HepG2 (cell line): Measurements from ENCODE around the gene EPHA2. TPM values are rescaled to one million over a fixed set of nuclear protein-coding genes. Genes with fewer than 3 reads are reported as not detected.

Experiments used
- DMAP1 ChIP-seq: IDR thresholded peaks from 2 replicates; pipeline ENCODE4 v1.6.1; 2016
- ETV5 ChIP-seq: IDR thresholded peaks from 2 replicates; pipeline ENCODE4 v1.6.1; 2018; ENCODE audit warnings: missing biosample characterization, missing genetic modification reagents, inconsistent platforms, borderline replicate concordance
- FIP1L1 ChIP-seq: fragments of 200-400 bp; formaldehyde crosslinking; IDR thresholded peaks from 2 replicates; pipeline ENCODE4 v1.6.1; 2018; ENCODE audit warnings: low read depth, mild to moderate bottlenecking, low read length, moderate library complexity, borderline replicate concordance; ENCODE audit not compliant: insufficient read depth
- HDAC6 ChIP-seq: fragments of 200-600 bp; sonication (generic); IDR thresholded peaks from 2 replicates; pipeline ENCODE4 v1.7.0; 2017; ENCODE audit warnings: mild to moderate bottlenecking, antibody characterized with exemption, low read length, low read depth
- KAT2B ChIP-seq: fragments of 150-350 bp; IDR thresholded peaks from 2 replicates; pipeline ENCODE4 v1.6.1; 2014; ENCODE audit warnings: low read depth, low read length, borderline replicate concordance
- KAT8 ChIP-seq: IDR thresholded peaks from 2 replicates; pipeline ENCODE4 v1.6.1; 2016; ENCODE audit warnings: missing genetic modification reagents, missing compliant biosample characterization
- KLF13 ChIP-seq: sonication (generic); formaldehyde crosslinking; IDR thresholded peaks from 2 replicates; pipeline ENCODE4 v1.4.0; 2020; ENCODE audit warnings: mild to moderate bottlenecking, missing genetic modification reagents
- MAFG ChIP-seq: sonication (generic); formaldehyde crosslinking; IDR thresholded peaks from 2 replicates; pipeline ENCODE4 v1.5.1; 2020; ENCODE audit warnings: mild to moderate bottlenecking, missing genetic modification reagents
- NFYC ChIP-seq: IDR thresholded peaks from 2 replicates; pipeline ENCODE4 v1.6.1; 2016; ENCODE audit warnings: missing genetic modification reagents, missing compliant biosample characterization
- NONO ChIP-seq, 2 experiments: fragments of 450-650 bp in 1 of 2; sonication (generic) in 1 of 2; formaldehyde crosslinking in 1 of 2; IDR thresholded peaks in 1 of 2; conservative IDR thresholded peaks in 1 of 2; 2 replicates each; pipeline versions ENCODE4 v1.6.1 to v1.8.0; 2017 to 2022; ENCODE audit warnings: mild to moderate bottlenecking in 1 of 2, missing genetic modification reagents in 1 of 2, moderate library complexity in 1 of 2
- ZBTB26 ChIP-seq: IDR thresholded peaks from 2 replicates; pipeline ENCODE4 v1.6.1; 2016; ENCODE audit warnings: missing compliant biosample characterization, missing genetic modification reagents, borderline replicate concordance
- ZBTB33 ChIP-seq: sonication (generic); formaldehyde crosslinking; IDR thresholded peaks from 2 replicates; pipeline ENCODE4 v1.4.0; 2020; ENCODE audit warnings: missing genetic modification reagents
- ZBTB4 ChIP-seq: sonication (generic); formaldehyde crosslinking; IDR thresholded peaks from 2 replicates; pipeline ENCODE4 v1.4.0; 2020; ENCODE audit warnings: missing genetic modification reagents, mild to moderate bottlenecking, borderline replicate concordance
- ZIK1 ChIP-seq: sonication (generic); formaldehyde crosslinking; IDR thresholded peaks from 2 replicates; pipeline ENCODE4 v1.5.0; 2020; ENCODE audit warnings: mild to moderate bottlenecking, low read depth, missing genetic modification reagents, borderline replicate concordance
- ZNF224 ChIP-seq: sonication (generic); formaldehyde crosslinking; IDR thresholded peaks from 2 replicates; pipeline ENCODE4 v1.5.0; 2020; ENCODE audit warnings: mild to moderate bottlenecking, missing genetic modification reagents
- ZNF280D ChIP-seq: sonication (generic); formaldehyde crosslinking; IDR thresholded peaks from 2 replicates; pipeline ENCODE4 v1.5.1; 2020; ENCODE audit warnings: mild to moderate bottlenecking, missing genetic modification reagents
- ZNF3 ChIP-seq: IDR thresholded peaks from 2 replicates; pipeline ENCODE4 v1.7.0; 2017; ENCODE audit warnings: inconsistent platforms
- ZNF337 ChIP-seq: sonication (generic); formaldehyde crosslinking; IDR thresholded peaks from 2 replicates; pipeline ENCODE4 v1.5.1; 2020; ENCODE audit warnings: missing genetic modification reagents, low read depth, mild to moderate bottlenecking, borderline replicate concordance
- ZNF543 ChIP-seq: sonication (generic); formaldehyde crosslinking; IDR thresholded peaks from 2 replicates; pipeline ENCODE4 v1.4.0; 2020; ENCODE audit warnings: mild to moderate bottlenecking, missing genetic modification reagents
- polyA plus RNA-seq, 8 experiments: library from polyadenylated mRNA; depleted of rRNA in 3 of 8; stranded (reverse) in 7 of 8; unstranded in 1 of 8; fragments of >200 nt; fragmentation: Illumina TruSeq in 4 of 8; extraction: Trizol in 4 of 8; gene quantifications; 2 replicates each; pipeline versions ENCODE4 v1.2.1 to v1.2.3, GENCODE V29; 2011 to 2016; ENCODE audit warnings: low read depth in 4 of 8, missing spikeins in 1 of 8, mixed read lengths in 1 of 8; ENCODE audit not compliant: insufficient read depth in 1 of 8
- total RNA-seq, 5 experiments: library from RNA; depleted of rRNA; stranded (reverse); fragments of >200 nt; fragmentation: Illumina TruSeq; extraction: Trizol; gene quantifications; 2 replicates each; pipeline ENCODE4 v1.2.3, GENCODE V29; 2016; ENCODE audit warnings: low read depth in 1 of 5

The EPHA2 gene
- total and polyA plus RNA-seq, 2 of the 13 experiments (the other 11 are each of a cell fraction or from before 2014, with no cell fraction given), result 33.6 to 53.6 TPM

GRCh38 chr1:16145030-16145661 is 10.7 kb downstream of the EPHA2 start (continued):
- TF ChIP-seq HDAC6, result no peak
- TF ChIP-seq ZNF280D (CRISPR knock-in tag), result no peak
- no peak for TF ChIP-seq ZBTB26 (CRISPR knock-in tag)
- no peak for TF ChIP-seq FIP1L1
- peak; percentile 89 for TF ChIP-seq ZBTB33
- TF ChIP-seq DMAP1 (CRISPR knock-in tag), result peak; percentile 37; the same call in 1 of the 2 replicates
- 0 out of 2 replicates have a peak, but pooled peaks have one; percentile 47 for TF ChIP-seq ZBTB4 (CRISPR knock-in tag)
- TF ChIP-seq NONO (IDR thresholded peaks at IDR 0.05), result no peak
- TF ChIP-seq NONO (CRISPR knock-in tag; conservative IDR thresholded peaks at IDR 0.05), result no peak
- TF ChIP-seq ZNF3 (CRISPR knock-in tag), result no peak
- TF ChIP-seq NFYC (CRISPR knock-in tag), result 0 out of 2 replicates have a peak, but pooled peaks have one; percentile 25
- no peak for TF ChIP-seq ZNF543 (CRISPR knock-in tag)
- no peak for TF ChIP-seq KLF13 (CRISPR knock-in tag)
- TF ChIP-seq ETV5 (CRISPR knock-in tag), result peak; percentile 84; the same call in 1 of the 2 replicates
- no peak for TF ChIP-seq KAT2B
- no peak for TF ChIP-seq ZIK1 (CRISPR knock-in tag)
- no peak for TF ChIP-seq ZNF224
- TF ChIP-seq ZNF337 (CRISPR knock-in tag), result no peak
- TF ChIP-seq KAT8 (CRISPR knock-in tag), result no peak
- no peak for TF ChIP-seq MAFG (CRISPR knock-in tag)
